Stimulated activated CD8-positive, alpha-beta memory T cell treated with anti-CD3 and anti-CD28 coated beads, Interleukin-15, amount 100 ng/mL, for 4 hours (primary cell): ENCODE data around the gene PDE1C.

Experiments used
- DNase-seq, 2 donors: peaks; one replicate each; pipeline ENCODE4 v3.0.0-alpha.2; 2020; ENCODE audit warnings: low read depth in 2 of 2

PDE1C gene

DNA sequence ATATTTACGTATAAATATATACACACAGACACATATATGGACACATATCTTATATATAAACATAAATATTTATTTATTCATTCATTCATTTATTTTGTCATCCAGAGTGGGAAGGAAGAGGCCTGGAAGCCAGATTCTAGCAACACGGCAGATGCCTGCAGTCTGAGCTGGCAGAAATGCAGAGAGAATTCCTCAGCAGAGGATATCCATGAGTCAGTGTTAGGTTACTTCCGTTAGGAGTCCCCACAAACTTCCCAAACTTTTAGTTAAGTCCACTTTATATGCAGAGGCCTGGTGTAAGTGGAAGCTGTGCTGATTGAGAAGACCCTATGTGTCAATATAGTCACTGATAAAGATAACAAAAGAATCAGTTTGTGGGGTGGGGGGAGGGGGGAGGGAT, 293.6 kb downstream of the PDE1C start:
- no peak for DNase-seq

DNA sequence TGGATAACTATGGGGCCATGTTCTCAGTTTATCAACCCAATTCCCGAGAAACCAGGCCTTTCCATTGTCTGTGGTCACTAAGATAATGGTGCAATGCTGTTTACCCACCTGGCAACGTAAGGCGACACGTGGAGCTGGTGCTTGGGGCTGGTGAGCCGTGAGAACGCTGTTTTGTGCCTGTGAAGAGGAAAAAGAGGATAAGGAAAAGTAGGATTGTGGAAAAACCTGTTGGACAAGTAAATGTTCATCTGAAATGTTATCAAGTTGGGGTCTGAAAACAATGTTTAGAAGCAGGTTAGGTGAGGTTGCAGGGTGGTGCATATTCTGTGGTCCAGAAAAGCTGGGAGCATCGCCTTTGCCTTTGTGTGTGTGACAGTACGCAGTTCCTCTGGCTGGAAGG, 294.7 kb downstream of the PDE1C start:
- no peak for DNase-seq

DNA sequence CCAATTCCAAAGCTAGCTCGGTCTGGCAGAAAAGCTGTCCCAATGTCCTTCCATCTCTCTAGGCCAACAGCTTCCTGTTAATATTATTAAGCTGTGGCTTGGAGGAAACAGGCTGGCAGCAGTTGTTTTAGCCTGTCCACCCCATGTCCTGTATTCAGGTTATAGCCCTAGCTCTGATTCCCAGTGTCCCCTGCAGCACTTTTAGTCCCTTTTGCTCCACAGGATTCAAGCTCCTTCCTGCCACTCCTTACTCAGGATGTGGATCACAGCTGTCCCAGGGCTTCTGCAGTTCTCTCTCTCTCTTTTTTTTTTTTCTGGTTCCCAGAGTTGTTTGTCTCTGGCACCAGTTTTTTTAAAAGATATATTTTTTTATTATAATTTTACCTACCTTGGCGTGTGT, 298.0 kb downstream of the PDE1C start:
- no peak for DNase-seq

DNA sequence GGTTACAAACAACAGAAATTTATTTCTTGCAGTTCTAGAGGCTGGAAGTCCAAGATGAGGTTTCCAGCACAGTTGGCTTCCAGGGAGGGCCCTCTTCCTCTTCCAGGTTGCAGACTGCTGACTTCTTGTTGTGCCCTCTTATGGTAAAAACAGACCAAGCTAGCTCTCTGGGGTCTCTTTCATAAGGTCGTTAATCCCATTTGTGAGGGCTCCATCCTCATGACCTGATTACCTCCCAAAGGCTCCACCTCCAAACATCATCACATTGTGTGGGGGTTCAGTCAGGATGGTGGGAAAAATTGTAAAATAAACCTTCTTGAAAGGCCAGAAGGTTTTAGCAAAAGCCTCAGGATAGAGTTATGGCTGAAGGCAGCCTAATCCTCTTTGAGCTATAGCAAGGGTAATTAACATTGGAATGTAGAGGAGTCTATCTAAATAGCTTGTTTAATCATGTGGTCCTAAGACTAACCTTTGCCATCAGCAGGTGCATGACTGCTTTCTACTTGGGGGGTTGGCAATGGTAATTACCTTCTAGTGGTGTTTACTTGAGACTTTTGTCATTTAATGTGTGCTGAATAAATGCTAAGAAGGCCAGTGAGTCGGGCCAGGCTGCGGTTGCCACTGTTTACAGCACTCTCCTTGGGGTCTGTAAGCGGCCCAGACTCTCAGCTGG, 302.4 kb downstream of the PDE1C start:
- no peak for DNase-seq

DNA sequence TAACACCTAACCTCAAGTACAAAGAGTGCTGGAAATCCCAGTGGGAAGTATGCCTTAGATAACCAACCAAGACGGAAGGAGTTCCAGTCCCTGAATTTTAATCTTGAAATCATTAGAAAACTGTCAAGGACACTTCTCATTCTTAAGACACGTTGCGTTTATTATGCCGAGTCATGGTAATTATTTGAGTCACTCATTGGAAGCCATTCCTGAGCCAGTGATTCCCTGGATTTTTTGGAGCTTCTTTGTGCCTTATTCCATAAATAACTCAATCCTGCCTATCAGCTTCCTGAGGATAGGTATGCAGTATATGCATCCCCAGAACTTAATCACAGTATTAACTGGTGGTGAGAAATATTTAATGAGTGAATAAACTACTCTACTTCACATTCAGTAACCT, 305.7 kb downstream of the PDE1C start:
- DNase-seq, result no peak

DNA sequence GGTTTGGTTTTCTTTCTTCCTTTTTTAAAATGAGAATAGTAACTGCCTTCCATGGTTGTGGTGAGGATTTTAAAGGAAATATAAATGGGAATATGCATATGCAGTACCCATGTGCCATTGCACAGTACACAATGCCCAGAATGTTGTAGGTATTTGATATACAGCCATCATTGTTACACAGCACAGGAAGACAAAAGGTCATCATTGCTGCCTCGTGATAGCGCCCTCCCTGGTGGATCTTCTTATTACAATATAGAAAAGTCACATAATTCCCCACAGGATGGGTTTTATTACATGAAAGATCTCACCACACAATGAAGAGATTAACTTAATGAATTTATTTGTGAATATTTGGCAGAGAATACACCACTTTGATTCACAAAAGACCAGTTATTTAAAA, 306.7 kb downstream of the PDE1C start:
- no peak for DNase-seq

DNA sequence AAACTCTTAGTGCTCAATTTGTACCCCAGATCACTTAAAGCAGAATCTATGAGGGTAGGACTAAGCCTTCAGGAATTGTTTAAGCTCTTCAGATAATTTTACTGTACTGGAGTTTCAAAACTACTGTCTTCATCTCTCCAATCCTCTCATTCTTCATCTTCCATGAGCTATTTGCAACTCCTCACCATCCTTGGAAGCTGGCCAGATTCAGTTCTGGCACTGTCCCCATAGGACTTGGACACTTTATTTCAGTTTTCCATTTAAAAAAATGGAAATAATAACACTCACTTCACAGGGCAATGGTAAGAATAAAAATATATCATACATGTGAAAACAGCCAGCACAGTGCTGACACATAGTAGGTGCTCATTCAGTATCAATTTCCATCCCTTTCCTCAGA, 308.6 kb downstream of the PDE1C start:
- DNase-seq, result no peak

DNA sequence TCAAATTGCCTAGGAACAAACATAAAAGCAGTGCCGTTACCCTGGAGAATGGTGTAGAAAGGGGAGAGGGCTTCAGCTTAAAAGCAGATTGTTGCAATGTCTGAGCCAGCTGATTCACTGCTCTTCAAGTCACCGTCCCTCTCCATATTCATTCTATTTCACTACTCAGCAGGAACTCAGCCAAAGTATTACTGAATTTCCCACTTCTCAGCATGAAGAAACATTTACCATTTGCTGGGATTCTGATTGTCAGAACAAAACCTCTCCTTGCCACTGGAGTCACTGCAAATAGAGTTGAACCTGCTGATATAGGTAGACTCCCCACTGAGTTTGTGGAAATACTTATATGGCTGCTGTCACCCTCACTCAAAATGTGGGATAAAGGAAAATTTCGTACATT, 311.5 kb downstream of the PDE1C start:
- no peak for DNase-seq

DNA sequence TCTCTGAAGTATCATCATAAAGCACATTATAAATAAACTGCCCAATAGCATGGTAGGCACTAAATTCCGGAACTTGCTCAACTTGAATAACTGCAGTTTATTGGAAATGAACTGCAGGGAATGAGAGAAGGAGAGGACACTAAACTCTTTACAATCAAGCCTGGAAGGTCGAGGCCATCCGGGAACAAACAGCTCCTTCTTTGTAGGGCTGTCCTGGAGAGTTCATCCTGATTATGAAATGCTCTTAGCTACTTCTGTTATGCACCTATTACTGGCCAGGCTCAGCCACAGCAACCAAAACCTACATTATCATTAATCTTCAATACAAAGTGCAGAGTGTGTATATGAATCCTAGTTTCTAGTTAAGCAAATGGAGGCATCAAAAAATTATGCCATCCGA, 318.5 kb downstream of the PDE1C start:
- no peak for DNase-seq

DNA sequence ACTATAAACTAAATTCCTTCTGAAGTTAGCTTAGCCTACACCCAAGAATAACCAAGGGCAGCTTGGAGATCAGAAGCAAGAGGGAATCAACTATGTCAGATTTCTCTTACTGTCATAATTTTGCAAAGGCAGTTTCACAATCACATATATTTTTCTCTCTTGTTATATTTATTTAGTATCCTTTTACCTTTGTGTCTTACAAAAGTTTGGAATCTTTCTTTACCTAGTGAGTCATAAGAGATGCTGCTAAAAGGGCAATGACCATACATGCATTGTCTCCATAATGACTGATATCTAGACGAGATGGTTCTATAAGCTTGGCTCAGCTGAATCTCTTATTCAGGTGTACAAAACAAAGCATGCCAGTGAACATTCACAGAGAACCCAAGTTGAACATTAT, 322.1 kb downstream of the PDE1C start:
- DNase-seq, result no peak

DNA sequence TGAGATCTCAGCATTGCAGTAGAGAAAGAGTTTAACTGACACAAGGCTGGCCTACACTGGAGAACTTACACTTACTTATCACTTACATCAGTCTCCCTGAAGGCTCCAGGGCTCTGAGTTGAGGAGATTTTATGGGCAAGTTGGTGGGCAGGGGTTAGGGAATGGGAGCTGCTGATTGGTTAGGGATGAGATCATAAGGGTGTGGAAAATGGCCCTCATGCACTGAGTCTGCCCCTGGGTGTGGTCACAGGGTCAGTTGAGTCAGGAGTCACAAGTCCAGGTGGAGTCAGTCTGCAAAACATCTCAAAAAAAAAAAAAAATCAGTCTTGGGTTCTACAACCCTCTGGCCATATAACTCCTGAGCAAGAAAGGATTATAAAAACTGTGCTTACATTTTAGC, 322.7 kb downstream of the PDE1C start:
- DNase-seq, result no peak

DNA sequence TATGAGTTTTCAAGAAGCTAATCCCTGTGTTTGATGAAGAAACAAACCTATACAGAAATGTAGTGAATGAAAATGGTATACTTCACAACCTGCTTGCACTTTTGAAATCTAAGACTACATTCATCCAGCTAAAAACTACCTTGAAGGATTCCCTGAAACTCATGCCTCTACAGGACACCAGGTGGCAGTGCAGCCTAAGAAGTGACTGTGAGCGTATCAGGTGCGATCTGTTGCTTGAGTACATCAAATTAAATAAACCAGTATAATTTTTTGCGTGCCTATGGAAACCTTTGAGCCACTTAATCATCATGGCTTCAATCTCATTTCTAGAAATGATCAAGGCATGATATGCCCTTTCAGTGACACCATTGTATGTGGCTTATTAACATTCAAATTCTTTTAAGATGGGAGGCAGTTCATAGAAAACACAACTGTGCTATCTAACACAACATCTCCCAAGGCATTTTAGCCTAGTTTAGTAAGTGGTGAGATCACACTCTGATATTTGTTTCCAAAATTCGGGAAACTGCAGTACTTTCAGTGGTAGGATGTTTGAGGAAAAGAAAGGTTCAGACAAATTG, 325.8 kb downstream of the PDE1C start:
- DNase-seq, result no peak

DNA sequence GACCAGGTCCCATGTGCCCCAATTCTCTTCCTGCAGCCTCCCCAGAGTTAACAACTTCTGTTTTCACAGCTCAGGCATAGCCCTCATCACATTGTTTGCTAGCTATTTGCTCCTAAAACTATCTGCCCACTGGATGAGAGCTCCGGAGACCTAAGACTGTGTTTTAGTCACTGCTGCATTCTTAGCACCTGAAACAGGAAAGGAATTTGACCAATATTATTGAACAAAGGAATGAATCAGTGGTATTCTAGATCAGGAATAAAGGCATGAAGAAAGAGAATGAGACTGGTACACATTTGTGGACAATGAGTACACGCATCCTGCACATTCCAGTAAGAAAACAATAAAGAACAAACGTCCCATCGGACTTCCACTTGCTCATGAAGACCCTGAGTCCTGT, 328.4 kb downstream of the PDE1C start:
- no peak for DNase-seq

DNA sequence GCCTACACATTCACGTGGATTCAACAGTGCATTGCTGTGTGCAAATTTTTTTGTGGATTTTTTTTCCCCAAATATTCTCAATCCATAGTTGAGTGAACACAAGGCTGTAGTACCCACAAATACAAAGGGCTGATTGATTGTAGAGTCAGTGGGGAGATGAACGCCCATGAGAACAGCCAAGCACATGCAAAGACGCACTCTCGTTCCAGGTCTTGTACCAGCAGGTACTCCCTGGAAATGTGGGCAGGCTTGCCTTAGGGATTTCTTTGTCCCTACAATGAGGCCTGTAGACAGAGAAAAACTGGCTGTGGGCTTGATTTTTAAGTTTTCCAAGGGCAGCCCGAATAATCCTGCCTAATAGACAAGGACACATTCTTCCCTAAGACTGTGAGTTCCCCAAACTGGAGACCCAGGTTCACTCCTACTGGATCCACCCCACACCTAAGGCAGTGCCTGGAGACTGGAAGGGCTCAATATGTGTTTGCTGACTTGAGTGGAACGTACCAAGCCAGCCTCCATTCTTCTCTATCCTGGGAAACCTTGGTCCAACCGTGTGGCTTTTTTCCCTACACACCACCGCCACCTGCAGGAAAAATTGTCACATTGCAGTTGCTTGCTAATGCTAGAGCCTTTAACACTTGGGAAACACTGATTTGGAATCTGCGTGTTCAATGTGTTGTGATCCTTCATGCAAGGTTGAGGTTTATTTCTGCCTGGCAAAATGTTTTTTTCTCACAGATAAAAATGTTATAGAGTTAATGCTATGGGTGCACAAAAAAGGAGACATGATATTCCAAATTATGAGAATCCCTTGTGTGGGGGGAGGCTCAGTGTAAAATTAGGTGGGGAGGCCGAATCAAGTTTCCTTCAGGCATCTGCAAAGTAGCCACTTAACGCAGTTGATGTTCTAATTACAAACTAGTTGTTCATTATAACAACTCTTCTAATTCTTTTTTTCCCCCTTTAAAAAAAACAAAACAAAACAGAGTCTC, 333.9 kb downstream of the PDE1C start:
- no peak for DNase-seq

DNA sequence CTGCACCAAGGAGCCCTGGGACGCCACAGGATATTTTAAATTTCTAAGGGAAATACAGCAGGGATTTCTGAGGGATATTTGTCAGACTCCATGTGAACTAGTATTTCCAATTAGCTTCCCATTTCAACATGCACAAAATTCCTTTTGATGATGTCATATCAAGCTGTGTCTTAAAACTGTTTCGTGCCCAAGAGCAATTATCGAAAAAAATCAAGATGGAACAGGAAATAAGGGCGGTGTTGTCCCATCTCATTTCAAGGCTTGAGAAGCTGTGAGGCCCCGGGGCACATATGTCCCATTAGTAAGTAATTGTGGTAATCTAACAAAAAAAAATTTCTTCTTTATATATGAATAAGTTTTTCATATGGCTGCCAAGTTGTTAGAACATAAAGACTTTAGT, 335.8 kb downstream of the PDE1C start:
- DNase-seq, result no peak

DNA sequence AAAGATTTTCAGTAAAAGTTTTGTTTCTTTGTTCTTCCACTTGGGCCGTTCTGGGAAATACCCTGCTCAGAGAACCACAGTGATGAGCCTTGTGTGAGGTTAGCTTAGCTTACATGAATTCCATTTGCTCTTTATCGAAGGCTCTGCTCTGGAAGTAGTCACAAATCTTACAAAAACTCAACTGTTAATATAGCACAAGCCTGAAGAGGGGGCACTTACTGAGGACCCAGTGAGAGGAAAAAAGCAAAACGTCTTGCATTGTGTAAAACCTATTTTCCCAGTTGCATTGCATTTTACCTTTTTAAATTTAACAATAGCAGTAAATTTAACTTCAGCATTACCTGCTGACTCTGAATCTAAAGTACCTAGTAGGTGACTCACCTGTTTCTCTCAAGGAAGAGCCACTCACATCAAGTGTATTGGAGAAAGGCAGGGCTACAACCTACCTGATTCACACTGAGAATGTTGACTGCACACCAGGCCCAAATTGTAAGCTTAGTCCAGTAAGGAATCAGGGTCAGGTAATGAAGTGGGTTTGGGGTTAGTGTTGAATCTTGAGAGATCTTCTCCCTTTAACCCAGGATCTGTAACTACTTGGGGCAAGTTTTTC, 340.9 kb downstream of the PDE1C start:
- no peak for DNase-seq

DNA sequence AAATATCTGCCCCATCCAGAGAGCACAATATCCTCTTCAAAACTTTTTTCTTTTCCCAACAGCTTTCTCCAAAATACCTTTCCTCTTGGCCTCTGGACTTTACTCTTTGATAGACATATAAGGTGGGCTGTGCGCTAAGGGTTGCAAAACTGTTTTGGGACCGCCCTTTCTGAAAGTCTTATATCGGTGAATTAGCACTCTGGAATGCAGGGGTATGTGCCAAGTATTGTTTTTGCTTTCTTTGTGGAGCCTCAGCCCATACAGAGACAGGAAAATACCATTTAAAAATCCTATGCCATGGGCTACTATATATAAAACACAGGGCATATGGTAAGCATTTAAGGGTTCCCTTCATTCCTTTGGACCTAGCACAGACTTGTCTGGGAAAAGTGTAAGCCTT, 345.5 kb downstream of the PDE1C start:
- DNase-seq, result no peak

DNA sequence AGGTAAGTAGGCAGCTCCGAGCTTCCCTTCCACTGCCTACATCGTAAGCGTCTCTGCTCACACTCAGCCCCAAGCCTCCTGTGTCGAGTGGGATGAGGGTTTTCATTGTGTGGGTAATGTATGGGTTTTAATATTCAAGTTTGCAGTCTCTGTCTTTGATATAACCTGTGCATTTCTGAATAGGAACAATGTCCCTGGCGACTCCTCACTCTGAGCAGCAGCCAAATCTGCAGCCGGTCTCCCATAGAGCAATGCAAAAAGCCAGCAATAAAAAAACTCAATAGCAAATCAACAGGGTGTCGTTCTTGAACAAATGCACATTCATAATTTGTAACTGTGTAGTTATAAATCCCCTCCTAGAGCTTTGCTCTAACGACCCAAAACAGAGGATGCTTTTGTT, 349.8 kb downstream of the PDE1C start:
- DNase-seq, result no peak

DNA sequence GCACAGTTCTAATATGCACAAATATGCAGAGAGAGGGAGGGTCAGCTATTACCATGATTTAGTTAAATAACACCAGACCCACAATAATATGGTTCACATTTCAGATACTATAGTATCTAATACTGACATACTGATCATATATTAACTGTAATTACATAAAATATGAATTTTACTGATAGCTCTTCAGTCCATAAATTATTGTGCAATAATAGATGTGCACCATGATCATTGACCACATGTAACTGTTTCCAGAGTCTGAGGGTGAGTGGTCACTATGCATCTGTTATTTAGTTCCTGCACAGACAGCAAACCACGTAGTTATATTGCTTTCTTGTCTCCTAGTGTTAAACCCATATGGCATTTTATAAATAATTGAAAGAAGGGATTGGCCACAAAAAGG, 353.9 kb downstream of the PDE1C start:
- no peak for DNase-seq

DNA sequence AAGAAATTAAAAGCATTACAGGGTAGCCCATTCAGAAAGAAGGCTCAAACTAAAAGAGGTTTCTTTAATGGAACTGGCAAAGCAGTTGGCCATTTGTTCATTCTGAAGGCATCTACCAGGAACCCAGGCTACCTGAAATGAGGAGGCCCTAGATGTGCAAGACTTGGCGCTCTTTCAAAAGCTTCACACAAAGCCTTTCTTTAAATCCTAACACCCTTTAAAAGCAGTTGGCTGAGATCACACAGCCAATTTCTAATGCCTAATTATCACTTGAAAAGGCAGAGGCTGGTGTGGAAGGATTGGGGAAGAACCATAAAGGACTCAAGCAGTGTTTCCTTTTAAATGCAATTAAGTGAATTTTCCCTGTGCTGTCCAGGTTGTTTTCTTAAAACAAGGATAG, 360.0 kb downstream of the PDE1C start:
- DNase-seq, result no peak

DNA sequence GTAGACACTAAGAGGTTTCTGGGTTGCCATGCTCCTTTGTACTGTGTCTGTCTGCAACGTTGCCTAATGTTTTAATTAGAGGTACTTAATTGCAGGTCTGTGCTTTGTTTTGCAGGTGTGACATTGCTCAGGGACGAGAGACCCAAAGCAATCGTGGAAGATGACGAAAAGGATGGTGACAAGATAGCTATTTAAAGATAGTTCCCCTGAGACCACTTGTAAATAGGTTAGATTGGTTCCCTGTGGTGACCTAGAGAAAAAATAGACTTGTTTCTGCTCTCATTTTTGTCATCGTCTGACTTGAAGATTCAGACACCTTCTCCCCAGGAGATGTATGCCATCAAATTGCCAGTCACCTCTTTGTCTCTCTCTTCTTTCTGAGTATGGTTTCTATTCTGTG, 363.1 kb downstream of the PDE1C start:
- no peak for DNase-seq

DNA sequence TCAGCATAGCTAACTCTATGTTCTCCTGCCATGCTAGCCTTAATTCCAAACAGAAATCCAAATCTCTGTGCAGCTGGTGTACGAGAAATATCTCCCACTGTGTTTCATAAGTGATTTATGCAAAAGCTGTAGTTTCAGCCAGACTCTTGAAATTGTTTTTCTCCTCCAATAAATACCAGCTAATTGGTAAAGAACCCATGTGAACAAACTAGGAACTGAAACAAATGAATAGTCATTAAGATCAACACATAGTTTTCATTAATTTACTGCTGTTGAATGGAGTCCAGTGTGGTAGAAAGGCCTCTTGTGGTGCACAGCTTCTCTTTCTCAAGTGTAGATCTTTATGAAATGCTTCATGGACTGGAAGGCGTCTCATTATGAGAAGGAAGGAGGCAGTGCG, 364.8 kb downstream of the PDE1C start:
- DNase-seq, result no peak

DNA sequence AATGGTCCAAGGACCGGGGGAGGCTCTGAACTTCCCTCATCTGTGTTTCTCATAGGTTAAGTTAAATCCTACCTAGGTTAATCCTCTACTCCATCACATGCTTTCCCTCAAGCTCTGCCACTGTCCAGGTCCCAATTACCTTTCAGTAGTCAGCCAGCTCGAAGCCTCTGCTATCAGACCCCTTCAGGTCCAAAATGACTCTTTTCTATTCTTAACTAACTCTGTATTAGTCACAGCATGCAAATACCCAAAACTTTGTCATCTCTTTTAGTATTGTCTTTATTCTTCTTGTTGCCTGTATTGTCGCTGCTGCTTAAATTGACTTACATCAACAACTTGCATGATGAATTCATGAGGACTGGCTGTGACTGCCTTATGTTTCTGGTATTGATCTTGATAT, 367.9 kb downstream of the PDE1C start:
- DNase-seq, result no peak
